CD4-positive, alpha-beta T cell treated with Interleukin-17A for 4 hours (primary cell): ENCODE measurements around the gene UBXN1.

Experiments
- DNase-seq: peaks from one replicate; pipeline ENCODE4 v3.0.0-alpha.2; 2020; ENCODE audit warnings: mixed read lengths

The UBXN1 gene

GRCh38 chr11:62678770-62679696 lies at the start of gene UBXN1:
TSS of gene UBXN1 (minus strand) at chr11:62679073. CDS start at chr11:62678923, 150 bp downstream.
- peak; percentile 85 for DNase-seq

DNA sequence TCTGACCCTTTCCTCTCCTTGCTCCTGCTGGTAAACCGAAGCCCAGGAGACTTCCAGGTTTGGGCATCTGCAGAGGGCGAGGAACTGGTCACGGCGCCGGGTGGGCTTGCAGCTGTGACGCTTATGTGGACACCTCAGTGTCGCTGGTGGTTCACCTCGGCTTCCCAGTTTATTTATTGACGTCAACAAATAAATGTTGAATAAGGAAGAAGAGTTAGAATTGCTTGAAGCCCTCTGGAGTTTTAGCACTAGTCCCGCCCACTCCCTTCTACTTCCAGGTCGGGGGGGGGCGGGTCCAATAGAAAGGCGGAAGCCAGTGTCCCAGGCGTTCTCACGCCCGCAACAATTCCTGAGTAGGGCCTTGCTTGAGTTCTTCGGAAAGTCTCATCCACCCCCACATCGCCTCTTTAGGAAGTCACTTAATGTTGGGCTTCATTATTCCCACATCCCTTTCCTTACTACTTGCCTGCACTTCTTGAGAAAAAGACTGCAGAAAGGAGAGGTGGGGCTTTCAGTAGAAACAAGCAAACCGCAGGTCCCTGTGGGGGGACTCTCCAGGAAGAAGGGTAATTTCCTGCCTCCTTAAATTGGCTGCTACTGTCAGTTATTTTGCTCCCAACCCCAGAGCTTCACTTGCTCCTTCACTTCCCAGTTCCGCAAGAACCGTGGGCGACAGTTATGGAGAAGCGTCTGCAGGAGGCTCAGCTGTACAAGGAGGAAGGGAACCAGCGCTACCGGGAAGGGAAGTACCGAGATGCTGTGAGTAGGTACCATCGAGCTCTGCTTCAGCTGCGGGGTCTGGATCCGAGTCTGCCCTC lies 49.5 kb upstream of the UBXN1 start, which contains the start of gene TTC9C:
TTC9C (plus strand) TSS at position 316 of the 818 bp plus-strand sequence; CDS start at position 679, 363 bp downstream.
- DNase-seq = peak; percentile 90

DNA sequence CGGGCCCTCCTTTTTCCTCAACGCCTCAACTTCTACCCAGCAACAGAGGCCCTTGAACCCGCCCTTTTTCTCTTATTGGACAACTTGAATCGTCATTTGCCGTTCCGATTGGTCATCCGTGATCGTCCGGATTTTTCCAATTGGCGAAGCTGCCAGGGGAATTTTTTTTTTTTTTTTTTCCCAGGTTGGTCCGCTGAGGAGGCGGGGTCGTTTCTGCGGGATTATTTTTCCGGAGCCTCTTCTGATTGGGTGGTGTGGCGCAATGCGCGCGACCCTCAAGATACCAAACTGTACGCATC lies 48.9 kb upstream of the UBXN1 start:
- DNase-seq = peak; percentile 86

DNA sequence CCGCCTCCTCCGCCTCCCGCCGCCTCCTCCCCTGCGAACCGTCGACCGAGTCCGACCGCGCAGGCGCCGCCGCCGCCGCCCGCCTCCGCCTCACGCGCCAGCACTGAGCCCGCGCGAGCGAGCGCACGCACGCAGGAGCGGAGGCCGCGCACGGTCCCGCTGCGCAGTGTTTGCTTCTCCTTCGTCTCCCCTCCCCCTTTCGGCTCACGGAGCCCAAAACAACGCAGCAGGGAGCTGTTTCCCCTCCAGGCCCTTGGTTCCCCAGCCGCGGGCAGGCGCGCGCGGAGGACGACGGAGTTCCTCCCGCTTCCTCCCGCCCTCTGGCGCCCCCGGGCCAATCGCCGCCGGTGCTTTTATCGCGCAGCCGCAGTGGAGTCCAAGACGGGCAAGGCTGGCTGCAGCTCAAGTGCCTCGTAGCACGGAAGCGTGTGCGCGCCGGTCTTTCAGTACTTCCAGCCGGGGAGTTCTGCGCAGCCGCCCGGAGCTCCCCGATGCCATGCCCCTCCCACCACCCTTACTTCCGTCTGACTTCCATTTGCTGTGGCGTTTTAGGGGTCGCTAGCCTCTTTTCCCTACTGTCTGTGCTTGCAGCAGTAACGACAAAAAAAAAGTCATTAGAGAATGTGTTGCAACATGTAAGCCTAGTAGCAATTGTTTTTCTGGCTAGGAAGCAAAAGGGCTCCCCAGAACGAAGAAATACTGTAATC lies 48.4 kb upstream of the UBXN1 start, which contains the start of gene HNRNPUL2:
HNRNPUL2 (minus strand) TSS at position 293 of the 707 bp plus-strand sequence. CDS start 301 bp downstream, outside the sequence.
- peak; percentile 98 for DNase-seq

GRCh38 chr11:62726915-62727164 lies 48.0 kb upstream of the UBXN1 start:
- no peak for DNase-seq

- DNase-seq = no peak
These were observed 47.5 kb upstream of the UBXN1 start for GRCh38 chr11:62726156-62726914.

- no peak for DNase-seq
These were observed 46.8 kb upstream of the UBXN1 start for GRCh38 chr11:62725646-62726045.

DNA sequence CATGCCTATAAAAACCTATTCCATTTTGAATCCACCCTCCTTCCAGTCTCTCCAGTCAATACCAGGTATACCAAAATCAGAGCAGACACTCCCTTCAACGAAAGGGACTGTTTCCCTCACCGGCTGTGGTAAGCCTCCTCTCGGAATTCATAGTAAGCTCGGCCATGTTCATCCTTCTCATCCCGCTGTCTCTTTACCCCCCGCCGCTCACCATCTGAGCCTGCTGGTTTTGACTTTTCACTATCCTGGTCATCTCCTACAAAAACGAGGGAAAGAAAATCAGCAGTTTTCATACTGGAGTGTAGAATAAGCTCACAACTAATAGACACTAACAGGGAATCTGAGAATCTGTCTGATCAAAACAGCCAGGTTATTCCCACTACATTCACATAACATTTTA lies 45.3 kb upstream of the UBXN1 start:
- no peak for DNase-seq

GRCh38 chr11:62721994-62722393 lies 43.1 kb upstream of the UBXN1 start:
- DNase-seq = no peak

GRCh38 chr11:62719302-62719978 lies 40.6 kb upstream of the UBXN1 start:
- DNase-seq = no peak

DNA sequence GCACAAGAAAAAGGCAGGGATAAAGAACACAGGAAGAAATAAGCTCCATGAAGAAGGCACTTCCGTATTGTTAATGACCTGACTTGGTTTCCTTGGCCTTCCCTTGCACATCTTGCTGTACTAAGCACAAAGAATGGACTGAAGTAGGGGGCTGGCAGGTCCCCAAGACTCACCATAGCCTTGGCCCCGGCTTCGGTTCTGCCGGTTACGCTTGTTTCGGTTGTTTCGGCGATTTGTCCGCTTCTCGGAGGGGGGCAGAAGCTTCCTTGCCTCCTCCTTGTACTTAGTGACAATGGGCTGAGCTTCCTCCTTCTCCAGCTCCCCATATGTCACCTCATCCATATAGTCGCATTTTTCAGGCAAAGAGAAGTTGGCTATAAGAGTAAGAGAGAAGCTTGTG lies 37.9 kb upstream of the UBXN1 start:
- DNase-seq = no peak

DNA sequence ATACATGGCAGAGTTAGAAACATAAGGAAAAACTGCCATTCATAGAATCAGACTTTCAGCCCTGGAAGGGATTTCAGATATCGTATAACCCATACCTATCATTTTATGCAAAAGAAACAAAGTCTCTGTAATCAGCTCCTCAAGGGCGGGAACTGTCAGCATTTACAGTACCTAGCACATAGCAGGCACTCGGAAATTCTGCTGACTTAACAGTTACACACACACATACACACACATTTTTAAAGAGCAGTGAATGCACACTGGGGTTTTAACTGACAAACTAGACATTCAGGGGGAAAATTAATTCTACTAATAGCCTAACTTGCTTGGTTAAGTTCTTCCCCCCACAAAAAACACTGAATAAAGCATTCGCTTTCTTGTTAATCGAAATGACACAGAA lies 37.3 kb upstream of the UBXN1 start:
- DNase-seq = no peak

- DNase-seq = no peak
These were observed 36.6 kb upstream of the UBXN1 start for GRCh38 chr11:62715150-62716130.

GRCh38 chr11:62713343-62713742 lies 34.5 kb upstream of the UBXN1 start:
- no peak for DNase-seq

DNA sequence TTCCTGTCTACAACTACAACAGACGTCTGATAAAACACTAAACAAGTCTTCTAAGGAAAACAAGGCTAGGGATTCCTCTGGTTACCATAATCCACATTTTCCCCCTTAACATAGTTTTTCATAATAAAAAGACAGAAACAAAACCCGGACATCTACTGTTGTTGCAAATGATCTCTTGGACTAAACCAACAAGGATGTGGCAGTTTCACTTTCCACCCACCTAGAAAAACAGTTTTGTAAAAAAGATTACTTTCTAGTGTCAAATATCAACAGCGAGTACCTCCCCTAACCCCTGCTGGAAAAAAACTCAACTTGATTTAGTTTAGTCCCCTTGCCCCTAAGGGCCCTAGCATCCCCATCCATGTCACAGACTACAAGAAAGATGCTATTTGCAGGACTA lies 34.0 kb upstream of the UBXN1 start:
- DNase-seq = no peak

- no peak for DNase-seq
These were observed 33.5 kb upstream of the UBXN1 start for GRCh38 chr11:62712276-62712812.

GRCh38 chr11:62710001-62710345 lies 31.1 kb upstream of the UBXN1 start:
- no peak for DNase-seq

- DNase-seq = peak; percentile 97
These were observed 30.6 kb upstream of the UBXN1 start for GRCh38 chr11:62709247-62710000.

DNA sequence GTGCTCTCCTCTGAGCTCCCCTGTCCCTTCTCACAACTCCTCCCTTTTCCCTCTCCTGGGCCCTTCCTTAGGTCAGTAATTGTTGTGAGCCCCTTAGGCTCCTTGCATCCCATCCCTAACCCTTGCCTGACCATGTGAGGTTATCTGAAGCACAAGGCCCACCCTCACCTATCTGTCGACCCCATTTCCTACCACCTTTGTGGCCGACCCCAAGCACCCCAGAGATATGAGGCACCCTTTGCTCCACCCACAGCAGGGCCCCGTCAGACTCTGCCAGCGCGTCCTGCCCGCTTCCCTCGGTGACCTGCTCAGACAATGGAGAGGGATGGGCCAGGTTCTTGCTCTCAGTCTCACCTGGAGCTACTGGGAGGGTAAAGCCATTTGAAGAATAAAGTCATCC lies 29.9 kb upstream of the UBXN1 start:
- DNase-seq = peak; percentile 72

DNA sequence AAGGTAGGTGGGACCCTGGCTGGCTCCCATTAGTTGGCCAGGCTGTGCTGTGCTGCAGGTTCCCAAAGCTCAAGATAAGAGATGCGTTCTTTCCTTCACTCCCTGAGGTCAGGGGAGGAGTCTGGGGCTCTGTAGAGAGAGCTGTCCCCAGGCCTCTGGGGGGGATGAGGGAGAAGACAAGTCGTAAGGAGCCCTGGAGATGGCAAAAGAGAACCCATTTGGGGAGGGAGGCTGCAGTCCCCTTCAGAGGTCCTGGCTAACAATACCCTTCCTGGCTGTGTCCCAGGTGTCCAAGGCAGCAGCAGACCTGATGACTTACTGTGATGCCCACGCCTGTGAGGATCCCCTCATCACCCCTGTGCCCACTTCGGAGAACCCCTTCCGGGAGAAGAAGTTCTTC lies 29.5 kb upstream of the UBXN1 start:
- no peak for DNase-seq
